HG03095 (cell line): ENCODE data around the gene NINJ2.
A peak's percentile ranks its signal among the peaks of the same experiment; 100 is the strongest.

Experiments
- ATAC-seq: cut with Tn5 transposase; IDR thresholded peaks from one replicate; pipeline ENCODE4 v1.9.1; 2021; ENCODE audit warnings: moderate library complexity; ENCODE audit not compliant: unreplicated experiment

NINJ2 gene

DNA sequence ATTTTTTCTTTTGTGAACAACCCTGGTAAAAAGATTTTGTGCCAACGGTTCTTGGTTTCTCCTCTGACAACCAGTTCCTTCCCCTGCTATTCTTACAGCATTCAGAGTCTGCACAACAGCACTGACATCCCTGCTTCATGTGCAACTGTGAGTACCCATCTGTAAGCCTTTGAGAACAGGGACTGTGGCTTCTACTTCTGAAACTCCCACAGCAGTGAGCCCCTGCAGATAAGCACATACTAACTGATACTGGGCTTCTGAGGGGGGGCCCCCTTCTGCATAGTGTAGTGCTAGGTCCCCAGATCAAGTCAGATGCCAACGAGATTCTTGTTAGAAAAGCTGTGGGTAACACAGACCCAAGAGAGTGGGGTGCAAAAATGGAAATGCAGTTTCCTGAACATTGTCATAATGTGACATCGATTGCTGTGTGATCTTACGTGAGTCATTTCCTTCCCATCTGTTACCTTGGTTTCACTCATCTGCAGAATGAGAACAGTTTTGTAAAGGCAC is 11.1 kb upstream of the NINJ2 start:
- peak; percentile 76 for ATAC-seq

- peak; percentile 7 for ATAC-seq
Observed at GRCh38 chr12:673849-674248, 10.6 kb upstream of the NINJ2 start.

- no peak for ATAC-seq
Observed at GRCh38 chr12:669576-669945, 6.3 kb upstream of the NINJ2 start.

DNA sequence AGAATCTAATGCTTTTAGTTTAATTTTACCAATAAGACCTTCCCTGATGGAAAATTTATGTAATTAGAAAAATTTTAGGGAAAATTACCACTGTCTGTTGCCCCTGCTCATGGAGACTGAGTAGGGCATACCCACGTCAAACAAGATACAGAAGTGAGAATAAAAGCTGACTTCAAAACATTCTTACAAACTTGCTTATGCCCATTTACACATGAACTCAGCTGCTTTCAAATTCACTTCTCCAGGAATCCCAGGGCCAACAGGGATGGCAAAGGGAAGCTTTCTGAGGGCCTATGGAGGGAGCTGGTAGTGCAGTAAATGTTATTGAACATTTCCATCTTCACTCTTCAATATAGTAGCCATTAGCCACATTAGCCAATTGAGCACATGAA is 4.8 kb upstream of the NINJ2 start:
- no peak for ATAC-seq

- ATAC-seq, result no peak
Observed at GRCh38 chr12:666766-667308, 3.6 kb upstream of the NINJ2 start.

DNA sequence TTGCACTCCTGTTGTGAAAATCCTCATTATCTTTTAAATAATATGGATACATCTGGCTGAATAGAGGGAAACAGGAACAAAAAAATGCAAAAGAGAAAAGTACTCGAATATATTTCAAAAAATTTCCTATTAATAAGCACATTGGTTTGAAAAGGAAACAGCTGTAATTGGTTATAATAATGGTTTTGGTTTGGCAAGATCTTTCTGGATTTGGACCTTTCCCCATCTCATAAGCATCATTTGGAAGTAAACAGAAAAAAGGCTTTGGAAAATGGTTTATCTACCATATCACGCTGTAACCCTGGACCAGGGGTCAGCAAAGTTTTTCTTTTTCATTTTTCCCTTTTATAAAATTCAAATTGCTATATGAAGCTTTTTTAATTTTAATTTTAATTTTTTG is 2.8 kb upstream of the NINJ2 start:
- no peak for ATAC-seq

GRCh38 chr12:664779-665092 is 1.5 kb upstream of the NINJ2 start:
- no peak for ATAC-seq

DNA sequence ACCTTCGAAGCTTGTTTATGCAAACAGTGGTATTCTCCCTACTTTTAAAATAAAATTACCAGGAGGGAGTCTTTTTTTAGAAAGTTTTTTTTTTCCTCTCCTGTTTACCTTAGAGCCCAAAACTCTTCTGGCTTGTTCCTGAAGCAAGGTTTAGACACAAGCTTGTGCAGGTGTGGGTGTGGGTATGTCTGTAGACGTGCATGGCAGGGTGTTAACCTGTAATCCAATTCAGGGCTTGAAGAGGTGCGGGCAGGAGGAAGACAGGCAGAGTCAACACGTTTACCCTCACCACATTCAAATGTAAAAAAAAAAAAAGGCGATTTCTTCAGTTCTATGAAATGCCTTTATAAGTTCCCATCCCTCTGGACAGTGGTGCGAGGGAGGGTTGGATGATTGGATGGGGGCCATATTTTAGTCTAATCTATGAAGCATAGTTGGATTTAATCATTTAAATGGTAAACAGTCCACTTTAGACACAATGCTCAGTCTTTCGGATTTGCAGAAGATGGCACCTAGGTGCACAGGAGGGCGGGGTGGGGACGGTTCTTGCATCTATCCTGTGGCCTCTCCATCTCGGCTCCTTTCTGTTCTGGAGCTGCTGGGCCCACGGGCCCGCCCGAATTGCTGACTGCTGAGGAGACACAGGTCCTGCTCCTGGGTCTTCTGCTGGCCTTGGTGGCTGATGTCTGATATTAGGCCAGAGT is 982 bp upstream of the NINJ2 start:
- no peak for ATAC-seq

GRCh38 chr12:662566-663292 is 516 bp downstream of the NINJ2 start:
- ATAC-seq, result no peak

- no peak for ATAC-seq
Observed at GRCh38 chr12:661720-662486, 1.3 kb downstream of the NINJ2 start.

- no peak for ATAC-seq
Observed at GRCh38 chr12:659090-659683, 4.1 kb downstream of the NINJ2 start.

DNA sequence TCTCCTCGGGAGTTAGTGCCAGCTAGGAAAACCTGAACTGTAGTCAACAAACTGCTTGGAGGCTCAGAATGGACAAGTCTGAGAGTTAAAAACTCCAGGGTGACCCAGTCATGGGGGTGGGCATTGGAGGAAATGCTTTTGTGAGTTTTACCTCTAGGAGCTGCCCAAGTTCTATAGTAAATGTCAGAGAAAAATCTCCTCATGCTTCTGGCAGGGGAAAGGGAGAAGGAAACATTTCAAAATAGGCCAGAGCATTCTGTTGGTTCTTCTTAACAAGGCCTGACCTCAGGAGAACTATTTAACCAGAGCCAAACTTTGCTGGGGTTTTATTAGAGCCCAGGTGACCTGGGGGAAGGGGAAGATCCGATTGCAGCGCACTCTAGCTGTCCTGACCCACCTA is 12.3 kb downstream of the NINJ2 start:
- ATAC-seq, result no peak

- no peak for ATAC-seq
Observed at GRCh38 chr12:647385-648085, 15.7 kb downstream of the NINJ2 start.

GRCh38 chr12:646442-647384 is 16.5 kb downstream of the NINJ2 start:
- no peak for ATAC-seq

DNA sequence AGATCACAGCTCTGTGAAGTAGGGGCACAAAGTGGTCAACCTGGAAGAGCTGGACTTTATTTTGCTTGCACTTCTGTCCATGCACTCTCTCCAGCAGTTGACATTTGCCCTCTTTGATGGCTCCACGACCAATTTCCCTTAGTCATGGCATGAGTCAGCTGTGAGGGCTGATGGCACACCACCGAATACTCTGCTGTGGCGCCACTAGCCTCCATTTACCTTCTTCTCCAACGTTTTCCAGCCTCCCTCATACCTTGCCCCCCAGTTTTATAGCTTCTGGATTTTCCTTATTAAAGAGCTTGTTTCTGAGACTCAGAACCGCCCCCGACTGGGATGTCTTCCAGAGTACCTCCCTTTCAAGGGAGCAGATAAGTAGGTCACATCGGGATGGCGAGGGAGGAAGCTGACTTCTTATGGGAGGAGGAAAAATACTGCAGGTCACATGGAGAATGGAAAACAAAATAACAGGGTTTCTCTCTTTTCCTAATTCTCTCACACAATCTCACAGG is 17.6 kb downstream of the NINJ2 start:
- no peak for ATAC-seq

GRCh38 chr12:644818-645552 is 18.3 kb downstream of the NINJ2 start:
- no peak for ATAC-seq

GRCh38 chr12:644303-644639 is 19.0 kb downstream of the NINJ2 start:
- ATAC-seq, result no peak

GRCh38 chr12:643475-644302 is 19.6 kb downstream of the NINJ2 start:
- no peak for ATAC-seq
